Hepatocyte (in vitro differentiated cells): ENCODE results near the gene FOXA1. TPM values are rescaled to one million over a fixed set of nuclear protein-coding genes. Genes with fewer than 3 reads are reported as not detected.

ENCODE experiments used
- DNase-seq: peaks from one replicate; pipeline ENCODE4 v3.0.0-alpha.2; 2016; ENCODE audit warnings: low spot score
- H2AFZ ChIP-seq: fragments of 200-600 bp; sonication (generic); 2 replicates; pipeline ENCODE4 v1.6.0; 2016; ENCODE audit warnings: antibody characterized with exemption, mild to moderate bottlenecking
- H3K27ac ChIP-seq: fragments of 200-600 bp; sonication (generic); 2 replicates; pipeline ENCODE4 v1.5.1; 2016; ENCODE audit warnings: mild to moderate bottlenecking
- H3K27me3 ChIP-seq: fragments of 200-600 bp; sonication (generic); 2 replicates; pipeline ENCODE4 v1.6.1; 2016
- H3K36me3 ChIP-seq: fragments of 200-600 bp; sonication (generic); replicated peaks from 2 replicates; pipeline ENCODE4 v1.5.1; 2016; ENCODE audit warnings: low read depth; ENCODE audit not compliant: insufficient read depth
- H3K4me1 ChIP-seq: fragments of 200-600 bp; sonication (generic); 2 replicates; pipeline ENCODE4 v1.5.1; 2016; ENCODE audit warnings: mild to moderate bottlenecking, moderate library complexity; ENCODE audit not compliant: insufficient read depth
- H3K4me2 ChIP-seq: fragments of 200-600 bp; sonication (generic); 2 replicates; pipeline ENCODE4 v1.6.0; 2016
- H3K4me3 ChIP-seq: fragments of 200-600 bp; sonication (generic); 2 replicates; pipeline ENCODE4 v1.5.1; 2016; ENCODE audit warnings: mild to moderate bottlenecking
- H3K79me2 ChIP-seq: fragments of 200-600 bp; sonication (generic); 2 replicates; pipeline ENCODE4 v1.6.0; 2017; ENCODE audit warnings: mild to moderate bottlenecking
- H3K9me2 ChIP-seq: fragments of 200-600 bp; sonication (generic); replicated peaks from 2 replicates; pipeline ENCODE4 v1.6.0; 2017; ENCODE audit warnings: mild to moderate bottlenecking; ENCODE audit not compliant: insufficient read depth
- H3K9me3 ChIP-seq: fragments of 200-600 bp; sonication (generic); 2 replicates; pipeline ENCODE4 v1.5.1; 2016; ENCODE audit warnings: low read depth, mild to moderate bottlenecking
- H4K20me1 ChIP-seq: fragments of 200-600 bp; sonication (generic); 2 replicates; pipeline ENCODE4 v1.6.0; 2016; ENCODE audit warnings: mild to moderate bottlenecking; ENCODE audit not compliant: insufficient read depth, poor library complexity, severe bottlenecking
- CTCF ChIP-seq: fragments of 200-600 bp; sonication (generic); IDR thresholded peaks from 2 replicates; pipeline ENCODE4 v1.5.1; 2016; ENCODE audit warnings: antibody characterized with exemption, mild to moderate bottlenecking; ENCODE audit not compliant: poor library complexity
- EZH2 ChIP-seq: fragments of 200-600 bp; sonication (generic); IDR thresholded peaks from 2 replicates; pipeline ENCODE4 v1.6.1; 2016; ENCODE audit warnings: antibody characterized with exemption, mild to moderate bottlenecking, borderline replicate concordance
- EZH2phosphoT487 ChIP-seq: fragments of 200-600 bp; sonication (generic); IDR thresholded peaks from one replicate; pipeline ENCODE4 v1.6.1; 2018; ENCODE audit warnings: antibody characterized with exemption, mild to moderate bottlenecking, low read depth, moderate library complexity; ENCODE audit not compliant: unreplicated experiment, severe bottlenecking
- WGBS: methylation state at CpG from one replicate; pipeline ENCODE4 v1.1.6; 2016; ENCODE audit warnings: low lambda C conversion rate; ENCODE audit errors: missing lambda C conversion rate; 5-methylcytosine and 5-hydroxymethylcytosine counted together
- polyA plus RNA-seq: library from polyadenylated mRNA; unstranded; fragments of >200 nt; fragmentation: Nextera tagmentation; extraction: Ambion mirVana; gene quantifications from 2 replicates; pipeline ENCODE4 v1.2.1, GENCODE V29; 2016
- total RNA-seq: library from RNA; depleted of rRNA; stranded (reverse); fragments of >200 nt; gene quantifications from 2 replicates; pipeline ENCODE4 v1.2.3, GENCODE V29; 2014

FOXA1 gene
- total and polyA plus RNA-seq, 2 experiments from 2014 or later: 85.7 to 89.2 TPM

GRCh38 chr14:37586797-37587130 lies 8.3 kb downstream of the FOXA1 start:
- no peak overlapping the region for H2AFZ ChIP-seq

GRCh38 chr14:37585971-37586796 lies 8.9 kb downstream of the FOXA1 start:
- Histone ChIP-seq H3K9me2 (no peaks in the 10 kb centered on the region), H3K79me2 (peaks cover 37% of the 10 kb centered on the region), H4K20me1 (no peaks in the 10 kb centered on the region), H3K27me3 (peaks cover 73% of the 10 kb centered on the region), H3K27ac (peak overlapping the region; percentile 95), H3K4me2 (peak overlapping the region; percentile 87), H2AFZ (peak overlapping the region; percentile 13), H3K4me1 (peaks cover 19% of the 10 kb centered on the region), H3K9me3 (no peaks in the 10 kb centered on the region), H3K4me3 (no peak overlapping the region), H3K36me3 (no peaks in the 10 kb centered on the region)
- 26% methylated on average over 10 of the region's 10 CpGs for WGBS
- no peak for TF ChIP-seq CTCF
- TF ChIP-seq EZH2phosphoT487: no peak
- no peak for TF ChIP-seq EZH2
- DNase-seq: no peak

More at GRCh38 chr14:37586797-37587130, 8.3 kb downstream of the FOXA1 start:
- Histone ChIP-seq H3K9me2 (no peaks in the 10 kb centered on the region), H4K20me1 (no peaks in the 10 kb centered on the region), H3K4me3 (peak overlapping the region; percentile 4), H3K79me2 (peaks cover 40% of the 10 kb centered on the region), H3K4me2 (peak overlapping the region; percentile 87), H3K9me3 (no peaks in the 10 kb centered on the region), H3K27ac (peak overlapping the region; percentile 95), H3K27me3 (peaks cover 78% of the 10 kb centered on the region), H3K36me3 (no peaks in the 10 kb centered on the region), H3K4me1 (peaks cover 19% of the 10 kb centered on the region)
- TF ChIP-seq EZH2 (peak; percentile 5), CTCF (no peak)
- no peak for DNase-seq
- 7% methylated on average over 1 of the region's 1 CpG for WGBS

- no peak overlapping the region for H3K4me3 ChIP-seq
- peak overlapping the region; percentile 80 for H2AFZ ChIP-seq
- peaks cover 19% of the 10 kb centered on the region for H3K4me1 ChIP-seq
- H3K27ac ChIP-seq: peak overlapping the region; percentile 95
- WGBS: 13% methylated on average over 23 of the region's 23 CpGs
- peaks cover 63% of the 10 kb centered on the region for H3K27me3 ChIP-seq
- no peaks in the 10 kb centered on the region for H4K20me1 ChIP-seq
- H3K36me3 ChIP-seq: no peaks in the 10 kb centered on the region
- TF ChIP-seq EZH2 (peak; percentile 13), EZH2phosphoT487 (peak; percentile 78), CTCF (no peak)
- H3K9me3 ChIP-seq: no peaks in the 10 kb centered on the region
- H3K9me2 ChIP-seq: no peaks in the 10 kb centered on the region
- DNase-seq: peak; percentile 36
- peak overlapping the region; percentile 87 for H3K4me2 ChIP-seq
- peaks cover 27% of the 10 kb centered on the region for H3K79me2 ChIP-seq
Measured at GRCh38 chr14:37585101-37585511, 9.9 kb downstream of the FOXA1 start.
